Fibroblast of skin of abdomen (primary cell): ENCODE data around the gene FOXJ3.

Source experiments
- DNase-seq: peaks from one replicate; pipeline ENCODE4 v3.0.0-alpha.2; 2013

The FOXJ3 gene

DNA sequence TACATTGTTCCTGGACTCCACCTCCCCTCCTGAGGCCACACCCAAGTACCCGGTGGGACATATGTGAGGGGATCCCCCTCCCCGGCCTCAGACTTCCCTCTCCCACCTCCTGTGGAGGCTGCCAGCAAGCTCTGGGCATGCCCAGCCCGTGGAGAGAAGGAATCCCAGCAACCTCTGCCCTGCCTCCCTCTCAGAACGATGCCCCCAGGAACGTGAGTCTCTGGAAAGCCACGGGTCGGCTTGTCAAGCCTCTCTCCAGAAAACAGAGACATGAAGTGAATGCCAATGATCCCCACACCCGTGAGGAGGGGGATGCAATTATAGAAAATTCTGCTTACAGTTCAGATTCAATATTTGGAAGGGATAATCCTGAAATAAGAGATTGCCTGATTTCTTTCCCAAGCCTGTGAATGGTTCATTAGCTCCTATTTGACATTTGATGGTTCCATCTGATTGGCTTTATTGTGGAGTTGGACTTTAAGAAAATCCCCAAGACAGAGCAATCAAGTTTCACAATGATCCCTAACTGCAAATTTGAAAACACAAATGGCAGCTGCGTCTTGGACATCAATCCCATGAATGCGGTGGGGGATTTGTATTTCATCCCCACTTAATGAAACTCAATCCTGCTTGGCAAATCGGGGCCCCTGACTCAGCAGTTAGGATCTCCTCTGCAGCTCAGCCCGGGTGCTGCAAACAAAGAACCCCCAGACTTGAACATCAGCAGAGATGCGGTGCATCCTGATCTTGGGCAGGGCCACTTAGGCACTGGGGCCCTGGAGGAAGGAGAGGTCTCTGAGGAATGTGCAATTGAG, 190.9 kb downstream of the FOXJ3 start:
- no peak for DNase-seq

DNA sequence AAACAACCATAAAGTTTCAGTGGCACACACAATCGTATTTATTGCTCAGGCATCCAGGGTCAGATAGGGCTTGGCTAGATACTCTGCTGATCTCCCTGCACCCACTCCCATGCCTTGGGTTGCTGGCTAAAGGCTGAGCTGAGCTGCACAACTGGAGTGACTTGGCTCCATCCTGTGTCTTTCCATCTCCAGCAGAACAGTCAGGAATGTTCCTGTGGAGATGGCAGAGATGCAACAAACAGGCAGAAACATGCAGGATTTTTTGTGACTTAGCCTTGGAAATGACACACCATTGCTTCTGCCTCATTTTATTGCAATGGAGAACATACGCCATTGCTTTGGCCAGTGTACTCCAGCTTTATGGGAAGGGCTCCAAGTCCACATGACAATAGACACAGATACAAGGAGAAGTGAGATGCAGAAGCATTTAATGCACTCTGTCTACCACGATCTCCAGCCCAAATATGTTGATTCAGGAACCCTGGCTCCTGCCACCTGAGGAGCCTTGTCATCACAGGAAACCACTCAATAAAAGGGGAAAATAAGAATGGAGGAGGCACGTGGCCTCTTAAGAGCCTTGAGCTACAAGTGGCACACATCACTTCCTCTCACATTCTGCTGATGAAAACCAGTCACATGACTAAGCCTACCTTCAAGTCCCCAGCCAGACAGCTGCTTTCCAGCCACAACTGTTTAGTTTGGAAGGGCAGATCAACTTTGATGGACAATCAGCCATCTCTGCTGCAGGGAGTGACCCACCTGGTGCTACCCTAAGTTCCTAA, 191.9 kb downstream of the FOXJ3 start:
- no peak for DNase-seq

DNA sequence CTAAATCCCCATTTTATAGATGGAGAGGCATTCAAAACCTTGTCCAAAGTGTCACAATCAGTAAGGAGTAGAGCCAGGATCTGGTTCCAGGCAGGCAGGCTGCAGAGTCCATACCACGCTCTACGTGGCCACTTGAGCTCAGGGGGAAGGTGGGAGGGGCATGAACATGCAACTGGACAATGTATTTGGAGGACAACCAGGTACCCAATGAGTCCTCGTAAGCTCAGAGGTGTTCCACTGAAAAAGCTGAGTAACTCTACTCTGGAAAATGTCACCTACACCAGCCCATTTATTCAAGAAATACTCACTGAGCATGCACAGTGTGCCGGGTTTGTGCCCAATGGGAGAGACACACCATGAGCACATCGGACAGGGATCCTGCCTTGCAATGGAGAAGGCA, 193.1 kb downstream of the FOXJ3 start:
- DNase-seq = no peak

DNA sequence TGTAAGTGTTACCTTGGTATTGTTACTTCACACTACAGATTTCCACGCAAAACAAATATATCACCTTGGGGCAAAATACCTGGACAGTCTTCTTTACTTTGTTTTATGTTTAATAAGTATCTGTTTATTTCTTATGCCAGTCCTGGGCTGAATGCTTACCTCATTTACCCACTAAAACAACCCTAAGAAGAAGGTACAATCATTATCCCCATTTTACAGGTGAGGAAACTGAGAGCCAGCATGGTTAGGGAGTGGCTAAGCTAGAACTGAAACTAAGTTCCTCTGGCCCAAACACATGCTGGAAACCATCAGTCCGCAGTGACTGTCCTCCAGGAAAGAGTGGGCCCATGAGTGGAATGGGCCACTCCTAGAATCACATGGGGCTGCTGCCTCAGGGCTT, 194.8 kb downstream of the FOXJ3 start:
- DNase-seq = no peak

DNA sequence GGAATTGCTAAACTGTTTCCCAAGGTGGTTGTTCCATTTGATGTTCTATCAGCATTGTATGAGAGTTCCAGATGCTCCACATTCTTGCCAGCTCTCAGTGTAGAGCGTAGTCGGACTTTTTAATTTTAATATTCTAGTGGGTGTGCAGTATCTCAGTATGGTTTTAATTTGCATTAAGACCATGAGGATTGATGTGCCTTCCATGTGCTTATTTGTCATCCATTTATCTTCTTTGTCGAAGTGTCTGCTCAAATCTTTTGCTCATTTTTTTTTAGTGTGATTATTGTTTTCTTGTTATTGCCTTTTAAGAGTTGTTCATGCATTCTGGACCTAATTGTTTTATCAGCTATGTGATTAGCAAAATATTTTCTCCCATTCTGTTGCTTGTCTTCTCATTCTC, 195.6 kb downstream of the FOXJ3 start:
- DNase-seq = no peak

DNA sequence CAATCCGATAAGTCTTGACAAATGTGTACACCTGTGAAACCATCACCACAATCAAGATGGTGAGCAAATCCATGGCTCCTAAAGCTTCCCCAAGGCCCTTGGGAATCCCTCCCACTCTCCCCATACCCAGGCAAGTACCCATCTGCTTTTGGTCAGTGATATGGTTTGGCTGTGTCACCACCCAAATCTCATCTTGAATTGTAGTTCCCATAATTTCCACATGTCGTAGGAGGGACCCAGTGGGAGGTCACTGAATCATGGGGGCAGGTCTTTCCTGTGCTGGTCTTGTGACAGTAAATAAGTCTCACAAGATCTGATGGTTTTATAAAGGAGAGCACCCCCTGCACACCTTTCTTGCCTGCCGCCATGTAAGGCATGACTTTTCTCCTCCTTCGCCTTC, 196.4 kb downstream of the FOXJ3 start:
- no peak for DNase-seq

DNA sequence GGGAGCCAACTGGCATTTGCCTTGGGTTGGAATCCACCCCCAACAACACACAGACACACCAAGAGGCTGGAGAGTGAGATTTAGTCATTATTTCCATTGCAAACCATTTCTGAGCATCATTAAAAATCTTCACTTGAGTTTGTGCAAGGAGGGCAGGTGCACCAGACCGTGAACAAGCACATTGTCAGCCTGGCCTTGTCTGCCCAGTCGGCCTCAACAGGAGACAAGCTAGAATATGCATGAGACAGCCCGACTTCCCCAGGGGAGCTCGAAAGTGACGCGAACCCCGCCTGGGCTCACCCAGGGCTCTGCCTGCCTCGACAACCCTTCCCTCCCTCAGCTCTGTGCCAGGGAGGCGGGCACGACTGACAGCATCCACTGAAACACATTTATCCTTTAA, 197.3 kb downstream of the FOXJ3 start:
- DNase-seq = no peak

DNA sequence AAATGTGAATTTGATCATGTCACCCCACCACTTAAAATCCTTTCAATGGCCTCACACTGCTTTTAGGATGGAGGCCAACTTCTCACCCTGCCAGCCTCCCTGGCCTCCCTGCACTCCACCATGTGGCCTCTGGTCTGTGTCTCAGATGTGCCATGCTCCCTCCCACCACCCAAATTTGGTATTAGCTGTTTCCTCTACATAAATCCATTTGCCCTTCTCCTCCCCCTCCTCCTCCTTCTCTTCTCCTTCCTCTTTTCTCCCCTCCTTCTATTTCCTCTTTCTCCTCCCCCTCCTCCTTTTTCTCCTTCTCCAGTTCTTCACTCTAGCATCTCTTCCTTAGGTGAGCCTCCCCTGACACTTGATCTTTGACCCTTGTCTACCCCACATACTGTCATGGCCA, 198.6 kb downstream of the FOXJ3 start:
- DNase-seq = no peak

DNA sequence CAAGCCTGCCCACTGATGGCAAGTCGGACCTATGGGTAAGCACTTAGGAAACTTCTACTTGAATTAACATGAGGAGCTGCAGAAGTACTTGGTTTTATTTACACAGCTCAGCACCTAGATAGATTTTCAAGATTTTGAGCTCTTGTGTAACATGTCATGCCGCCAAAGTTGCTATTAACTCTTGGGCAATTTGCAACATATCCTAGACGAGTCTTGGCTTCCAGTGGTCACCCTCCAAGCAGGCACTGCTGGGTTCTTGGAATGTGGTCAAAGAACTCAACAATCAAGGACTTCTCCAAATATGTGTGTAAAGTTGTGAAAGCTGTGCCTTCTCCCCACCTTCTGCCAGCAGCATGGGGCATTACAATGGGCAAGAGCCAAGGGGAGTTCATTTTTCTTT, 199.6 kb downstream of the FOXJ3 start:
- no peak for DNase-seq

DNA sequence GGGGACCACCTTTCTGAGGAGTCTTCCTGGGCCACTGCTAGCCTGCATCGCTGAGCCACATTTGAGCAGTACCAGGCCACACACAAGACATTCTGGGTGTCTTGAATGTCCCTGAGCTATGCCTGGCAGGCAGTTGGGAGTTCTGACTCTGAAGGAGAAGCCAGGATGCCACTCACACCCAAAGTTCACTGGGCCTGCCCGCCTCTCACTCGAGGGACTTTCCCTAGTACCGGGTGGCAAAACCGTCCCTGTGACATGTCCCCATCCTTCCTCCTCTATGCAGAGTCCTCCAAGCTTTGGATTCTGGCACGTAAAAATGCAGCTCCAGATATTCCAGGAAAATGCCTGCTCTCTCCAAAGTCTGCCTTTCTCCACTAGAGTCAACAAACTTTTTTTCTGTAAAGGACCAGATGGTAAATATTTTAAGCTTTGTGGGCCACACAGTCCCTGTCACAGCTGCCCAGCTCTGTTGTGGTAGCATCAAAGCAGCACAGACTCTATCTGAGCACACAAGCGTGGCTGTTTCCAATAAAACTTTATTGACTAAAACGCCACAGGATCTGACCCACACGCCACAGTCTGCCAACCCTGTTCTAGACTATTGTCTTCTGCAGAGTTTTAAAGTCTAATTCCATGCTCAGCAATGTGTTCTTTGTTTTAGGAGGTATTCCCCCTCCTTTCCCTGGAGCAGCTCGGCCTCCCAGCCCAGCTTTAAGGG, 201.1 kb downstream of the FOXJ3 start:
- DNase-seq = no peak

DNA sequence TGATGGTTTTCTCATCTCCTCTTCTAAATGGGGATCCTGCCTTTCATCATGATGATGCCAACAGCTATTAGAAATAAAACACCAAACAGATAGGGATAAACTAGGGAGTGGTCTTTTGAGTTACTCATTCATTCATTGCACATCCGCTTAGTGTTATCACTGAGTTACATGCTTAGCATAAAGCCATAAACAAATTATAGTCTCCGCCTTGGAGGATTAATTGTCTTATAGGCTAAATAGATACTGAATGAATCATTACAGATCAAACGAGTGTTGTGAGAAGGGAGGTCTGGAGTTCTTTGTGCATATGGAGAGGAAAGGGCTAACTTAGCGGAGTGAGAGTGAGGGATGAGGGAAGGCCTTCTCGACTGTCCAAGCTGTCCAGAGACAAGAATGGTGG, 201.6 kb downstream of the FOXJ3 start:
- DNase-seq = no peak

DNA sequence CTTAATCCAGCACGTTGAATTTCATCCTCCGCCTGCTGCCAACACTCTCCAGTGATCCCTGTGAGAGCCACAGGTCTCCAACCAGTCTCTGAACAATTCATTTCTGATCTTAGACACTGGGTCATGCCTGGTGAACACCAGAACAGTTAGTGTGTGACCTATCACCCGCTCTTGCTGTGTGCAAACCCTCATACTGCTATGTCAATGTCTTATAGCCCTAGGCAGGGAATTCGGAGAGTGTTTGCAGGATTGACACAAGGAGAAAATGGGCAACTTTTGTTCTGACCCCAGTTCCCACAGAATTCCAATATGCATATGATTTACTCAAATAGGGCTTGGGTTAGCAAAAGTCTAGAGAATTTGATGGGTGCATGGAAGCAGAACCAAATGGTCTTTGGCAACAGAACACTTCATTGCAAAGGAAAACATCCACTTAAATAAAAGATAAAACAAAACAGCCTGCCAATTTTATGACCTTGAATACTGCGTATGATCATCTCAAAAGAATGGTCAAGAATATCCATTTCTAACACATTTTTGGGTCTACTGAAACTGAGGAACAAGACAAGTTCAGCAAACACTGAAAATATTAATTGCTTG, 204.9 kb downstream of the FOXJ3 start:
- no peak for DNase-seq

DNA sequence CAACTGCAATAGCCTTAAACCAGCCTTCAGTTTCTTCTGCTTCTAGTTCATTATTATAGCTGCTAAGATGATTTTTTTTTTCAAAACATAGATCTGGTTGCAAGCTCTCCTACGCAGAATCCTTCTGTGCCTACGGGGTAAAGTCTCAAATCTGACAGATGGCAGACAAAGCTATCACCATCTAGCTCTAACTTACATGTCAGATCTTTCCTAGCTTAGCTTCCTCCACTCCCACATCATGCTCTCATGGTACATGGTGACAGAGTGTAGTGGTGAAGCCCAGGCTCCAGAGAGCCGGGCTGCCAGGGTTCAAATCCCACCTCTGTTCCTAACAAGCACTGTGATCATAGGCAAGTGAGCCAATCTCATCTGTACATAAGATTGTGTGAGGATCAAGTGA, 206.1 kb downstream of the FOXJ3 start:
- DNase-seq = no peak

DNA sequence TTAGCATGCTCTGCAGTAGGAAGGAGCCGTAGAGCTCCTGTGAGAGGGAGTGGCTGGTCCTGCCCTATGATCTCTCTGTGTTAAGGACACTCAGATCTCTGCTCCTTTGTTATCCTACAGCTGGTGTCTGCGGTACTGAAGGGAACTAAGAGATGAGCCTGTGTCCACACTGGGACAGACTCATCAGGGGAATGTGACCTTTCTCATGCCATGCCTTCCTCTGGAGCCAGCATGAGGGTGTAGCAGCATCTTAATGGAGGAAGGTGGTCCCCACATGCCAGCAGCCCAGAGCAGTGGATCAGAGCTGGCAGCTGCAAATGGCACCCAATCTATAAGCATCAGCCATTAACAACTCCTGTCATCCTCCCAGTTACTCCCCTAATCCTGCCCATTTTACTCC, 206.5 kb downstream of the FOXJ3 start:
- no peak for DNase-seq

DNA sequence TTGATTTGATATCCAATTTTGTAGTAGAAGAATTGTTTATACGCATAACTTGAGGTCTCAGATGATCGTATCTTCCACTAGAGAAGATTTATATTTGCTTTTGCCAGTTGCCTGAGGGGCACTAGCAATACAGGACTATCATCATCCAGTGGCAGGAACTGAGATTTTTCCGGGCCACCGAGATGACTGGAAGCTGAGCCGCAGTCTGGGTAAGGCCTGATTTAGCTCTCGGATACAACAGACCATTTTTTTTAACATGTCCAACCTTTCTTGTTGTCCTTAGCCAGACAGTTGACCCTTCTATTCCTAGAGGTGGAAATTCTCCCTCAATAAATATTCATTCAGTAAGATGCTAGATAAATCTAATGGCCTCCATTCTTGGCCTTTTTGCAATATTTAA, 207.3 kb downstream of the FOXJ3 start:
- no peak for DNase-seq
